ENCODE data around the gene ISL2. TPM values are rescaled to one million over a fixed set of nuclear protein-coding genes. Genes with fewer than 3 reads are reported as not detected.

The ISL2 gene
- total and polyA plus RNA-seq, 9 of the 15 experiments (the other 6 are each of a cell fraction or from before 2014, with no cell fraction given) = 0.15 to 23.7 (median 4.0) TPM

DNA sequence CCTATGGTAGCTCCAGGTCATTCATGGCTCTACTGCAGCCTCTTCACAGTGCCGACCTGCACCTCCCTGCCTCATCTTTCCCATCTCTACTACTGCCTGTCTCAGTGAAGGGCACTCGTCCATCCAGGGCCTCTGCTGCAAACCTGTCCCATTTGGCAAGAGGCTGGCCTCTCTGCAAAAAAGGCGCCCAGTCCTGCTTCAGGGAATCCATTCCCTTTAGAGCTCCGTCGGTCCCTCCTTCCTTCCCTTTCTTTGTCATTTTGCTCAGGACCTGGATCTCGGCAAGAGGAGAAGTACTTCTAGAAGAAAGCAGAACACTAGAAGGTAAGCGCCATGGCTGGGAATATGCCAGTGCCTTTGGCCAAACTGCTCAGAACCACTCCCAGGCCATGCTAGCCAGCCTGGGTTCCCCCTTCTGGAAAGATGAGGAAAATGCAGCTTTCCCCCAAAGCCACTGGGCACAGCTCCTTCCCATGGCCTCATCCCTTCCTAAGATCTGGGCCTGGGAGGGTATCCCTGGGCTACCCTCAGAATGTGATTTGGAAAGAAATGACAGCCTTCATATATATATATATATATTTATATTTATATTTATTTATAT is 6.4 kb upstream of the ISL2 start:
- H3K4me3 ChIP-seq = no peak overlapping the region
- no TSS peak for BruUV-seq (replicated peaks)
- TF ChIP-seq, protein P1, sequence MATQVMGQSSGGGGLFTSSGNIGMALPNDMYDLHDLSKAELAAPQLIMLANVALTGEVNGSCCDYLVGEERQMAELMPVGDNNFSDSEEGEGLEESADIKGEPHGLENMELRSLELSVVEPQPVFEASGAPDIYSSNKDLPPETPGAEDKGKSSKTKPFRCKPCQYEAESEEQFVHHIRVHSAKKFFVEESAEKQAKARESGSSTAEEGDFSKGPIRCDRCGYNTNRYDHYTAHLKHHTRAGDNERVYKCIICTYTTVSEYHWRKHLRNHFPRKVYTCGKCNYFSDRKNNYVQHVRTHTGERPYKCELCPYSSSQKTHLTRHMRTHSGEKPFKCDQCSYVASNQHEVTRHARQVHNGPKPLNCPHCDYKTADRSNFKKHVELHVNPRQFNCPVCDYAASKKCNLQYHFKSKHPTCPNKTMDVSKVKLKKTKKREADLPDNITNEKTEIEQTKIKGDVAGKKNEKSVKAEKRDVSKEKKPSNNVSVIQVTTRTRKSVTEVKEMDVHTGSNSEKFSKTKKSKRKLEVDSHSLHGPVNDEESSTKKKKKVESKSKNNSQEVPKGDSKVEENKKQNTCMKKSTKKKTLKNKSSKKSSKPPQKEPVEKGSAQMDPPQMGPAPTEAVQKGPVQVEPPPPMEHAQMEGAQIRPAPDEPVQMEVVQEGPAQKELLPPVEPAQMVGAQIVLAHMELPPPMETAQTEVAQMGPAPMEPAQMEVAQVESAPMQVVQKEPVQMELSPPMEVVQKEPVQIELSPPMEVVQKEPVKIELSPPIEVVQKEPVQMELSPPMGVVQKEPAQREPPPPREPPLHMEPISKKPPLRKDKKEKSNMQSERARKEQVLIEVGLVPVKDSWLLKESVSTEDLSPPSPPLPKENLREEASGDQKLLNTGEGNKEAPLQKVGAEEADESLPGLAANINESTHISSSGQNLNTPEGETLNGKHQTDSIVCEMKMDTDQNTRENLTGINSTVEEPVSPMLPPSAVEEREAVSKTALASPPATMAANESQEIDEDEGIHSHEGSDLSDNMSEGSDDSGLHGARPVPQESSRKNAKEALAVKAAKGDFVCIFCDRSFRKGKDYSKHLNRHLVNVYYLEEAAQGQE (IDR thresholded peaks at IDR 0.05; ENCODE audit: borderline replicate concordance) = peak; percentile 31; the same call in 1 of the 2 replicates
- TF ChIP-seq, protein P1 (CRISPR knock-in tag; IDR thresholded peaks at IDR 0.05; ENCODE audit: low read depth) = no peak
- TF ChIP-seq RAD21 (CRISPR knock-in tag; conservative IDR thresholded peaks at IDR 0.05 in 1 of 2, IDR thresholded peaks at IDR 0.05 in 1 of 2) (peak; percentile 20 to 58; a peak in 2 of 4 replicates), EP400 (IDR thresholded peaks at IDR 0.05) (no peak), SMC3 (conservative IDR thresholded peaks at IDR 0.05; ENCODE audit: insufficient read depth, low read depth, low read length) (peak; percentile 34; the same call in 1 of the 2 replicates), BCOR (IDR thresholded peaks at IDR 0.05) (no peak), SAP30 (IDR thresholded peaks at IDR 0.05; ENCODE audit: borderline replicate concordance, insufficient read depth, low read depth, low read length, poor library complexity, severe bottlenecking) (no peak), MTA3 (IDR thresholded peaks at IDR 0.05; ENCODE audit: borderline replicate concordance) (0 out of 2 replicates have a peak, but pooled peaks have one; percentile 17), ZNF133 (CRISPR knock-in tag; IDR thresholded peaks at IDR 0.05) (no peak)
- TF ChIP-seq, protein P2, sequence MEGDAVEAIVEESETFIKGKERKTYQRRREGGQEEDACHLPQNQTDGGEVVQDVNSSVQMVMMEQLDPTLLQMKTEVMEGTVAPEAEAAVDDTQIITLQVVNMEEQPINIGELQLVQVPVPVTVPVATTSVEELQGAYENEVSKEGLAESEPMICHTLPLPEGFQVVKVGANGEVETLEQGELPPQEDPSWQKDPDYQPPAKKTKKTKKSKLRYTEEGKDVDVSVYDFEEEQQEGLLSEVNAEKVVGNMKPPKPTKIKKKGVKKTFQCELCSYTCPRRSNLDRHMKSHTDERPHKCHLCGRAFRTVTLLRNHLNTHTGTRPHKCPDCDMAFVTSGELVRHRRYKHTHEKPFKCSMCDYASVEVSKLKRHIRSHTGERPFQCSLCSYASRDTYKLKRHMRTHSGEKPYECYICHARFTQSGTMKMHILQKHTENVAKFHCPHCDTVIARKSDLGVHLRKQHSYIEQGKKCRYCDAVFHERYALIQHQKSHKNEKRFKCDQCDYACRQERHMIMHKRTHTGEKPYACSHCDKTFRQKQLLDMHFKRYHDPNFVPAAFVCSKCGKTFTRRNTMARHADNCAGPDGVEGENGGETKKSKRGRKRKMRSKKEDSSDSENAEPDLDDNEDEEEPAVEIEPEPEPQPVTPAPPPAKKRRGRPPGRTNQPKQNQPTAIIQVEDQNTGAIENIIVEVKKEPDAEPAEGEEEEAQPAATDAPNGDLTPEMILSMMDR (IDR thresholded peaks at IDR 0.05 in 2 of 3, conservative IDR thresholded peaks at IDR 0.05 in 1 of 3; ENCODE audit: insufficient read depth in 2 of 3, low read depth in 1 of 3, low read length in 3 of 3) = peak; percentile 60 to 68 (median 67)
- ATAC-seq = peak; percentile 76
- no peak overlapping the region for H3K4me2 ChIP-seq (ENCODE audit: insufficient read depth, low read length)
- peak in 3 of 4 experiments; percentile 28 to 58 (median 51) for DNase-seq (ENCODE audit: extremely low read depth in 1 of 4, low spot score in 3 of 4)
- intact Hi-C loops (cut with micrococcal nuclease) (loop anchor here (1.0 to 10.0 kb wide), 3 partner anchors 38 to 535 kb away; no protein-coding TSS in a partner anchor), in situ Hi-C loops (cut with MboI) (no loop called here)
- ChIA-PET POLR2A (interaction anchor here (0.6 to 1.8 kb wide), 9 partner anchors 14 to 692 kb away, joined by 3 to 9 read pairs (median 4); partner anchors contain the start of gene ETFA), CTCF (ENCODE audit: low intra/inter-chr PET ratio) (no interaction called here)
- H3K79me2 ChIP-seq (ENCODE audit: control insufficient read depth, insufficient read depth, low read length) = no peaks in the 10 kb centered on the region
- H3K9ac ChIP-seq (ENCODE audit: insufficient read depth in 1 of 2, low read depth in 2 of 2, low read length in 2 of 2) = no peak overlapping the region
- H4K20me1 ChIP-seq (replicated peaks; ENCODE audit: control insufficient read depth, insufficient read depth, low read length) = no peaks in the 10 kb centered on the region
- H3K9me1 ChIP-seq (ENCODE audit: control insufficient read depth, insufficient read depth, low read length) = no peaks in the 10 kb centered on the region
- no peak overlapping the region for H3K27ac ChIP-seq (ENCODE audit: extremely low read depth, low read depth, low read length)
- H2AFZ ChIP-seq (ENCODE audit: low read depth, low read length) = 0 out of 2 replicates have a peak overlapping the region, but pooled peaks have one; percentile 29
- no peaks in the 10 kb centered on the region for H3K9me3 ChIP-seq (replicated peaks; ENCODE audit: control insufficient read depth, insufficient read depth, low read depth, low read length)
- WGBS (ENCODE audit: insufficient coverage, low coverage, missing lambda C conversion rate) = 30% methylated on average over 5 of the region's 7 CpGs
- H3K36me3 ChIP-seq (ENCODE audit: control insufficient read depth, insufficient read depth, low read length) = no peaks in the 10 kb centered on the region
- peak; percentile 86 for FAIRE-seq
- peaks cover 15 to 16% of the 10 kb centered on the region in 2 experiments; a peak in 4 of 5 replicates for H3K4me1 ChIP-seq (replicated peaks in 1 of 2; ENCODE audit: control insufficient read depth in 2 of 2, insufficient read depth in 2 of 2, low read length in 2 of 2)
- H3K27me3 ChIP-seq (ENCODE audit: control insufficient read depth in 2 of 2, insufficient read depth in 2 of 2, low read length in 2 of 2) = no peaks in the 10 kb centered on the region
